ENCODE data around the gene NFYC.
"Not testable (repeated sequence)": the region's sequence is repeated elsewhere in the genome, so short reads cannot be mapped to it uniquely, and the experiment has no call there.

Gene NFYC

GRCh38 chr1:40704817-40705733, 13.6 kb downstream of the NFYC start:
- DNase-seq (ENCODE audit: extremely low read depth in 1 of 2, low read depth in 1 of 2) = no peak

- DNase-seq (ENCODE audit: extremely low read depth in 1 of 2, low read depth in 1 of 2) = no peak
These were observed 15.1 kb downstream of the NFYC start for GRCh38 chr1:40706626-40707025.

- DNase-seq (ENCODE audit: extremely low read depth in 1 of 2, low read depth in 1 of 2) = no peak
These were observed 17.2 kb downstream of the NFYC start for GRCh38 chr1:40708750-40709099.

GRCh38 chr1:40709100-40709801, 17.7 kb downstream of the NFYC start:
- DNase-seq (ENCODE audit: extremely low read depth in 1 of 2, low read depth in 1 of 2) = peak; percentile 18 to 67

GRCh38 chr1:40709802-40710278, 18.3 kb downstream of the NFYC start:
- no peak for DNase-seq (ENCODE audit: extremely low read depth in 1 of 2, low read depth in 1 of 2)

- DNase-seq (ENCODE audit: extremely low read depth in 1 of 2, low read depth in 1 of 2) = no peak
These were observed 19.2 kb downstream of the NFYC start for GRCh38 chr1:40710581-40711315.

GRCh38 chr1:40711465-40712404, 20.2 kb downstream of the NFYC start:
- DNase-seq (ENCODE audit: extremely low read depth in 1 of 2, low read depth in 1 of 2) = no peak

GRCh38 chr1:40712405-40712944, 21.0 kb downstream of the NFYC start:
- DNase-seq (ENCODE audit: extremely low read depth in 1 of 2, low read depth in 1 of 2) = no peak

GRCh38 chr1:40712997-40713396, 21.5 kb downstream of the NFYC start:
- no peak for DNase-seq (ENCODE audit: extremely low read depth in 1 of 2, low read depth in 1 of 2)

GRCh38 chr1:40715491-40716059, 24.1 kb downstream of the NFYC start:
- no peak for DNase-seq (ENCODE audit: extremely low read depth in 1 of 2, low read depth in 1 of 2)

GRCh38 chr1:40717065-40717464, 25.6 kb downstream of the NFYC start:
- DNase-seq (ENCODE audit: extremely low read depth in 1 of 2, low read depth in 1 of 2) = no peak

GRCh38 chr1:40717955-40718354, 26.5 kb downstream of the NFYC start:
- DNase-seq (ENCODE audit: extremely low read depth in 1 of 2, low read depth in 1 of 2) = no peak

GRCh38 chr1:40720493-40720892, 29.0 kb downstream of the NFYC start:
- no peak for DNase-seq (ENCODE audit: extremely low read depth in 1 of 2, low read depth in 1 of 2)

- DNase-seq (ENCODE audit: extremely low read depth in 1 of 2, low read depth in 1 of 2) = no peak
These were observed 31.1 kb downstream of the NFYC start for GRCh38 chr1:40722622-40723021.

- no peak for DNase-seq (ENCODE audit: extremely low read depth in 1 of 2, low read depth in 1 of 2)
These were observed 31.9 kb downstream of the NFYC start for GRCh38 chr1:40723196-40723955.

GRCh38 chr1:40727662-40728061, 36.2 kb downstream of the NFYC start:
- DNase-seq (ENCODE audit: extremely low read depth in 1 of 2, low read depth in 1 of 2) = not testable (repeated sequence)

GRCh38 chr1:40729316-40729862, 37.9 kb downstream of the NFYC start:
- DNase-seq (ENCODE audit: extremely low read depth in 1 of 2, low read depth in 1 of 2) = not testable (repeated sequence)

GRCh38 chr1:40732756-40733301, 41.3 kb downstream of the NFYC start:
- DNase-seq (ENCODE audit: extremely low read depth in 1 of 2, low read depth in 1 of 2) = no peak

Data from stimulated activated CD8-positive, alpha-beta memory T cell treated with anti-CD3 and anti-CD28 coated beads, Interleukin-7, amount 100 ng/mL, for 48 hours (primary cell).